Measurements from ENCODE around the gene KIF1A. TPM values are rescaled to one million over a fixed set of nuclear protein-coding genes. Genes with fewer than 3 reads are reported as not detected.
A peak's percentile ranks its signal among the peaks of the same experiment; 100 is the strongest.

Gene KIF1A
- total and polyA plus RNA-seq, 2 experiments from 2014 or later, result 16.1 to 16.5 TPM

DNA sequence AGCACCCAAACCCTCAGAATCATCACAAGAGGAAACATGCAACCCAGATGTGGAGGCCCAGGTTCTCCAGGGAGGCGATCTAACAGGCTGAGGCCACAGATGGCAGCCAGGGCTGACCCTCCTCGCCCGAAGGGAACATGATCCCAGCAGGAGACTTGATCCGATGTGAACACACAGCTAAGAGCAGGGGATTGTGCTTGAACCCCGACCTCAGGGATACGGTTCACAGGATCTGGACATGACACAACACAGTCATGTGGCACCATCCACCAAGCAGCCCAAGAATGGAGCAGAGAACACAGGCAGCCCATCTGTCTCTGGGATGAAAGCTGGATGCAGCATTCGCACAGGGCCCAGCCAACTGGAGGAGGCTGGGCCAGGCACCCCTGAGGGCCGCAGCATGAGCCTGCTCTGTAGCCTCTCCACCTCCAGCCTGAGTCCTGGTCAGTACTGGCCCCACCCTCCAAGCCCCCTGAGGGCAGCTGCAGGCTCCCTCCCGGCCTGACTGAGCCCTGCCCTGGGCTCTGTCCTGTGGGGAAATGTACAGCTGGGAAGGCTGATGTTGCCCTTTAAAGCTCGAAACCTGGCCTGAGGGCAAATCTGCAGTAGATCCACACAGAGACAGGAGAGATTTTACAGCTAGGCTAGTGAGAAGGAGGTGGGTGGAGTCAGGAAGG, 89.4 kb downstream of the KIF1A start:
- Histone ChIP-seq H3K4me3 (no peak overlapping the region), H4K20me1 (ENCODE audit: insufficient read depth, poor library complexity, severe bottlenecking) (no peaks in the 10 kb centered on the region), H3K79me2 (no peaks in the 10 kb centered on the region), H3K9me3 (ENCODE audit: low read depth) (no peaks in the 10 kb centered on the region), H3K27ac (no peak overlapping the region), H3K9me2 (replicated peaks; ENCODE audit: insufficient read depth) (no peaks in the 10 kb centered on the region), H2AFZ (no peak overlapping the region), H3K4me1 (ENCODE audit: insufficient read depth) (no peaks in the 10 kb centered on the region), H3K4me2 (no peak overlapping the region), H3K27me3 (no peaks in the 10 kb centered on the region), H3K36me3 (replicated peaks; ENCODE audit: insufficient read depth, low read depth) (no peaks in the 10 kb centered on the region)
- DNase-seq (ENCODE audit: low spot score), result no peak
- 81% methylated on average over 10 of the region's 10 CpGs for WGBS (ENCODE audit: low lambda C conversion rate, missing lambda C conversion rate)
- TF ChIP-seq, protein P1, sequence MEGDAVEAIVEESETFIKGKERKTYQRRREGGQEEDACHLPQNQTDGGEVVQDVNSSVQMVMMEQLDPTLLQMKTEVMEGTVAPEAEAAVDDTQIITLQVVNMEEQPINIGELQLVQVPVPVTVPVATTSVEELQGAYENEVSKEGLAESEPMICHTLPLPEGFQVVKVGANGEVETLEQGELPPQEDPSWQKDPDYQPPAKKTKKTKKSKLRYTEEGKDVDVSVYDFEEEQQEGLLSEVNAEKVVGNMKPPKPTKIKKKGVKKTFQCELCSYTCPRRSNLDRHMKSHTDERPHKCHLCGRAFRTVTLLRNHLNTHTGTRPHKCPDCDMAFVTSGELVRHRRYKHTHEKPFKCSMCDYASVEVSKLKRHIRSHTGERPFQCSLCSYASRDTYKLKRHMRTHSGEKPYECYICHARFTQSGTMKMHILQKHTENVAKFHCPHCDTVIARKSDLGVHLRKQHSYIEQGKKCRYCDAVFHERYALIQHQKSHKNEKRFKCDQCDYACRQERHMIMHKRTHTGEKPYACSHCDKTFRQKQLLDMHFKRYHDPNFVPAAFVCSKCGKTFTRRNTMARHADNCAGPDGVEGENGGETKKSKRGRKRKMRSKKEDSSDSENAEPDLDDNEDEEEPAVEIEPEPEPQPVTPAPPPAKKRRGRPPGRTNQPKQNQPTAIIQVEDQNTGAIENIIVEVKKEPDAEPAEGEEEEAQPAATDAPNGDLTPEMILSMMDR (IDR thresholded peaks at IDR 0.05; ENCODE audit: poor library complexity), result no peak
- TF ChIP-seq EZH2phosphoT487 (IDR thresholded peaks at IDR 0.05; ENCODE audit: low read depth, severe bottlenecking, unreplicated experiment), result no peak
- TF ChIP-seq EZH2 (IDR thresholded peaks at IDR 0.05; ENCODE audit: borderline replicate concordance), result no peak

DNA sequence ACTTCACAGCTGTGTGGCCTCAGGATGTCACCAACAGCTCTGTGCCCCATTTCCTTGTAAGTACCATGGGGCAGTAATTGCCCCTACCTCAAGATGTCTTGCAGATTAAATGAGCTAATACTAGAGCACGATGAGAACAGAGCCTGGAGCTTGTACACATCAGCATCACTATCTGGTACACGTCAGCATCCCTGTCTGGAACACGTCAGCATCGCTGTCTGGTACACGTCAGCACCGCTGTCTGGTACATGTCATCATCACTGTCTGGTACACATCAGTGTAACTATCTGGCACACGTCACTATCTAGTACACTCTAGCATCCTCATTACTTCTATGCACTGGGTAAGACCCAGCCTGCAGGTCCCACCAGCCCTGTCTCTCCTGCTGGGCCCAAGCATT, 91.2 kb downstream of the KIF1A start:
- WGBS (ENCODE audit: low lambda C conversion rate, missing lambda C conversion rate), result 56% methylated on average over 7 of the region's 7 CpGs
- no peaks in the 10 kb centered on the region for H3K27me3 ChIP-seq
- TF ChIP-seq, protein P1 (IDR thresholded peaks at IDR 0.05; ENCODE audit: poor library complexity), result no peak
- no peak for TF ChIP-seq EZH2 (IDR thresholded peaks at IDR 0.05; ENCODE audit: borderline replicate concordance)
- TF ChIP-seq EZH2phosphoT487 (IDR thresholded peaks at IDR 0.05; ENCODE audit: low read depth, severe bottlenecking, unreplicated experiment), result no peak
- no peaks in the 10 kb centered on the region for H3K9me3 ChIP-seq (ENCODE audit: low read depth)
- no peak overlapping the region for H3K27ac ChIP-seq
- H3K4me3 ChIP-seq, result no peak overlapping the region
- no peaks in the 10 kb centered on the region for H4K20me1 ChIP-seq (ENCODE audit: insufficient read depth, poor library complexity, severe bottlenecking)
- no peaks in the 10 kb centered on the region for H3K36me3 ChIP-seq (replicated peaks; ENCODE audit: insufficient read depth, low read depth)
- no peak overlapping the region for H2AFZ ChIP-seq
- H3K79me2 ChIP-seq, result no peaks in the 10 kb centered on the region
- no peaks in the 10 kb centered on the region for H3K4me1 ChIP-seq (ENCODE audit: insufficient read depth)
- H3K4me2 ChIP-seq, result no peak overlapping the region
- peak; percentile 44 for DNase-seq (ENCODE audit: low spot score)
- no peaks in the 10 kb centered on the region for H3K9me2 ChIP-seq (replicated peaks; ENCODE audit: insufficient read depth)

DNA sequence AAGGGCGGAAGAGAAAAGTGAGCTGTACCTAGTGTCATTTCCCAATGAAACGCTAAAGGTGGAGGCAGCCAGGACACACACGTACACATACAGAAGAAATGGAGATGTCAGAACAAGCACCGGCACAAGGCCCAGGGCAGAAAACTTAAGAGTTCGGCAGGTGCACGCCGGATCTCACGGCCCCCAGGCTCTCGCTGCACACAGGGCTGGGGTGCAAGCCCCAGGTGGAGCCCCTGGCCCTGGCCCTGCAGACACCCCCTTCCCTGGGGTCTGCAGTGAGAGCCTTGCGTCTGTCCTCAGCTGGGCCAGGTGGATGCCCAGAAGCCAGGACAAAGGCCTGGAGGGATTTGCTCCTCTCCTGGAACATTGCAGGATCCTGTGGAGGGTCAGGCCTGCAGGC, 91.7 kb downstream of the KIF1A start:
- H3K4me2 ChIP-seq, result no peak overlapping the region
- no peaks in the 10 kb centered on the region for H3K79me2 ChIP-seq
- no peaks in the 10 kb centered on the region for H3K36me3 ChIP-seq (replicated peaks; ENCODE audit: insufficient read depth, low read depth)
- no peak overlapping the region for H2AFZ ChIP-seq
- H3K27me3 ChIP-seq, result no peaks in the 10 kb centered on the region
- TF ChIP-seq EZH2phosphoT487 (IDR thresholded peaks at IDR 0.05; ENCODE audit: low read depth, severe bottlenecking, unreplicated experiment) (no peak), EZH2 (IDR thresholded peaks at IDR 0.05; ENCODE audit: borderline replicate concordance) (no peak)
- TF ChIP-seq, protein P1 (IDR thresholded peaks at IDR 0.05; ENCODE audit: poor library complexity), result no peak
- H3K9me3 ChIP-seq (ENCODE audit: low read depth), result no peaks in the 10 kb centered on the region
- no peaks in the 10 kb centered on the region for H4K20me1 ChIP-seq (ENCODE audit: insufficient read depth, poor library complexity, severe bottlenecking)
- no peak overlapping the region for H3K4me3 ChIP-seq
- H3K27ac ChIP-seq, result no peak overlapping the region
- 97% methylated on average over 10 of the region's 10 CpGs for WGBS (ENCODE audit: low lambda C conversion rate, missing lambda C conversion rate)
- no peaks in the 10 kb centered on the region for H3K9me2 ChIP-seq (replicated peaks; ENCODE audit: insufficient read depth)
- DNase-seq (ENCODE audit: low spot score), result no peak
- no peaks in the 10 kb centered on the region for H3K4me1 ChIP-seq (ENCODE audit: insufficient read depth)

Data from hepatocyte (in vitro differentiated cells).